ENCODE results near the gene MATN4. TPM values are rescaled to one million over a fixed set of nuclear protein-coding genes. Genes with fewer than 3 reads are reported as not detected.
A peak's percentile ranks its signal among the peaks of the same experiment; 100 is the strongest.

MATN4 gene
- total and polyA plus RNA-seq, 2 of the 13 experiments (the other 11 are each of a cell fraction or from before 2014, with no cell fraction given), result not detected

GRCh38 chr20:45344168-45344860 is 36.2 kb upstream of the MATN4 start (continued):
- TF ChIP-seq ZNF687 (CRISPR knock-in tag; IDR thresholded peaks at IDR 0.05) (peak; percentile 73), ZNF468 (CRISPR knock-in tag; IDR thresholded peaks at IDR 0.05) (0 out of 2 replicates have a peak, but pooled peaks have one; percentile 21), NR2C2 (CRISPR knock-in tag; IDR thresholded peaks at IDR 0.05; ENCODE audit: borderline replicate concordance) (peak; percentile 59; the same call in 1 of the 2 replicates), EP300 (IDR thresholded peaks at IDR 0.05; ENCODE audit: low read depth in 2 of 2, low read length in 2 of 2) (no peak; a peak in 1 of 4 replicates), EP300 (CRISPR knock-in tag; IDR thresholded peaks at IDR 0.05; ENCODE audit: borderline replicate concordance) (peak; percentile 54), ZNF224 (CRISPR knock-in tag; IDR thresholded peaks at IDR 0.05) (0 out of 2 replicates have a peak, but pooled peaks have one; percentile 79), ZNF609 (CRISPR knock-in tag; IDR thresholded peaks at IDR 0.05; ENCODE audit: borderline replicate concordance) (peak; percentile 46; the same call in 1 of the 2 replicates), DPF2 (CRISPR knock-in tag; IDR thresholded peaks at IDR 0.05; ENCODE audit: borderline replicate concordance, low read depth) (peak; percentile 69; the same call in 1 of the 2 replicates), TCF12 (IDR thresholded peaks at IDR 0.05) (no peak), TCF12 (CRISPR knock-in tag; IDR thresholded peaks at IDR 0.05) (peak; percentile 78; the same call in 1 of the 2 replicates), ZC3H13 (CRISPR knock-in tag; IDR thresholded peaks at IDR 0.05) (no peak), TARDBP (CRISPR knock-in tag; IDR thresholded peaks at IDR 0.05) (peak; percentile 62; the same call in 1 of the 2 replicates), ZSCAN29 (CRISPR knock-in tag; conservative IDR thresholded peaks at IDR 0.05) (peak; percentile 77), ZNF740 (CRISPR knock-in tag; IDR thresholded peaks at IDR 0.05) (peak; percentile 84; the same call in 1 of the 2 replicates), ZNF275 (CRISPR knock-in tag; IDR thresholded peaks at IDR 0.05; ENCODE audit: borderline replicate concordance) (peak; percentile 45; the same call in 1 of the 2 replicates), ETV6 (CRISPR knock-in tag; conservative IDR thresholded peaks at IDR 0.05) (0 out of 2 replicates have a peak, but pooled peaks have one; percentile 13), KDM1A (CRISPR knock-in tag; IDR thresholded peaks at IDR 0.05) (no peak), SP5 (CRISPR knock-in tag; IDR thresholded peaks at IDR 0.05; ENCODE audit: borderline replicate concordance, low read depth) (peak; percentile 57; the same call in 1 of the 2 replicates)
